Ishikawa (cell line): ENCODE data around the gene ASB7.

ENCODE experiments used
- CEBPB ChIP-seq: IDR thresholded peaks from 2 replicates; pipeline ENCODE4 v1.6.1; 2012
- CREB1 ChIP-seq: IDR thresholded peaks from 2 replicates; pipeline ENCODE4 v1.6.1; 2012; ENCODE audit warnings: low read depth
- EGR1 ChIP-seq: IDR thresholded peaks from 2 replicates; pipeline ENCODE4 v1.6.1; 2012
- EP300 ChIP-seq: IDR thresholded peaks from 2 replicates; pipeline ENCODE4 v1.6.1; 2012; ENCODE audit warnings: borderline replicate concordance
- FOXM1 ChIP-seq: IDR thresholded peaks from 2 replicates; pipeline ENCODE4 v1.6.1; 2012; ENCODE audit warnings: low read depth, borderline replicate concordance
- NFIC ChIP-seq: IDR thresholded peaks from 2 replicates; pipeline ENCODE4 v1.6.1; 2012
- RAD21 ChIP-seq: IDR thresholded peaks from 2 replicates; pipeline ENCODE4 v1.6.1; 2012; ENCODE audit warnings: low read depth
- TAF1 ChIP-seq: IDR thresholded peaks from 2 replicates; pipeline ENCODE4 v1.6.1; 2012; ENCODE audit warnings: low read depth, mild to moderate bottlenecking
- TCF12 ChIP-seq: IDR thresholded peaks from 2 replicates; pipeline ENCODE4 v1.6.1; 2012; ENCODE audit warnings: low read depth
- TEAD4 ChIP-seq: IDR thresholded peaks from 2 replicates; pipeline ENCODE4 v1.6.1; 2012
- YY1 ChIP-seq: IDR thresholded peaks from 2 replicates; pipeline ENCODE4 v1.6.1; 2012; ENCODE audit warnings: low read depth
- ZBTB7A ChIP-seq: IDR thresholded peaks from 2 replicates; pipeline ENCODE4 v1.6.1; 2012; ENCODE audit warnings: low read depth
- TF ChIP-seq, protein P1 (sequence below): IDR thresholded peaks from 2 replicates; pipeline ENCODE4 v1.6.1; 2012
- TF ChIP-seq, protein P2 (sequence below): IDR thresholded peaks from 2 replicates; pipeline ENCODE4 v1.6.1; 2012; ENCODE audit warnings: low read depth, mild to moderate bottlenecking
- TF ChIP-seq, protein P3 (sequence below): IDR thresholded peaks from 2 replicates; pipeline ENCODE4 v1.6.1; 2012

The ASB7 gene

DNA sequence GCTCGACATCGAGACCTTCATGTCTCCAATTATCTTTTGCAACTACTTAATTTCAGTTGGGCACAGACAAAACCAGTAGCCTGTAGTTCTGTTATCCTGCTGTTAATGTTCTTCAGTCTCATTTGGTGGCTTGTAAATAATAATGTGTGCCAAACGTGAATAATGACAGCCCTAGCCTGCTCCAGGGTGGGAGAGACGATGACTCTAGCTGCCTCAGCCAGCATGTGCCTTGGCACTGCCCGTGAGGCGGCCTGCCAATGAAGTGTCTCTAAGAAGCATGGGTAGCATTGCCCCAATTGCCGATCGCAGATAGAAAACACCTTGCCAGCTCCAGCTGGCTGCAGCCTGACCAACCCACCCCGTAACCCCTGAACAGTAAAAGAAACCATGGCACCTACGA, 58.8 kb downstream of the ASB7 start:
- TF ChIP-seq TAF1 (no peak), TEAD4 (no peak), CREB1 (no peak), TCF12 (no peak), YY1 (no peak), EGR1 (no peak), FOXM1 (no peak), CEBPB (no peak), ZBTB7A (no peak), RAD21 (no peak), NFIC (no peak)
- TF ChIP-seq, protein P1, sequence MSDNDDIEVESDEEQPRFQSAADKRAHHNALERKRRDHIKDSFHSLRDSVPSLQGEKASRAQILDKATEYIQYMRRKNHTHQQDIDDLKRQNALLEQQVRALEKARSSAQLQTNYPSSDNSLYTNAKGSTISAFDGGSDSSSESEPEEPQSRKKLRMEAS: no peak
- TF ChIP-seq, protein P2, sequence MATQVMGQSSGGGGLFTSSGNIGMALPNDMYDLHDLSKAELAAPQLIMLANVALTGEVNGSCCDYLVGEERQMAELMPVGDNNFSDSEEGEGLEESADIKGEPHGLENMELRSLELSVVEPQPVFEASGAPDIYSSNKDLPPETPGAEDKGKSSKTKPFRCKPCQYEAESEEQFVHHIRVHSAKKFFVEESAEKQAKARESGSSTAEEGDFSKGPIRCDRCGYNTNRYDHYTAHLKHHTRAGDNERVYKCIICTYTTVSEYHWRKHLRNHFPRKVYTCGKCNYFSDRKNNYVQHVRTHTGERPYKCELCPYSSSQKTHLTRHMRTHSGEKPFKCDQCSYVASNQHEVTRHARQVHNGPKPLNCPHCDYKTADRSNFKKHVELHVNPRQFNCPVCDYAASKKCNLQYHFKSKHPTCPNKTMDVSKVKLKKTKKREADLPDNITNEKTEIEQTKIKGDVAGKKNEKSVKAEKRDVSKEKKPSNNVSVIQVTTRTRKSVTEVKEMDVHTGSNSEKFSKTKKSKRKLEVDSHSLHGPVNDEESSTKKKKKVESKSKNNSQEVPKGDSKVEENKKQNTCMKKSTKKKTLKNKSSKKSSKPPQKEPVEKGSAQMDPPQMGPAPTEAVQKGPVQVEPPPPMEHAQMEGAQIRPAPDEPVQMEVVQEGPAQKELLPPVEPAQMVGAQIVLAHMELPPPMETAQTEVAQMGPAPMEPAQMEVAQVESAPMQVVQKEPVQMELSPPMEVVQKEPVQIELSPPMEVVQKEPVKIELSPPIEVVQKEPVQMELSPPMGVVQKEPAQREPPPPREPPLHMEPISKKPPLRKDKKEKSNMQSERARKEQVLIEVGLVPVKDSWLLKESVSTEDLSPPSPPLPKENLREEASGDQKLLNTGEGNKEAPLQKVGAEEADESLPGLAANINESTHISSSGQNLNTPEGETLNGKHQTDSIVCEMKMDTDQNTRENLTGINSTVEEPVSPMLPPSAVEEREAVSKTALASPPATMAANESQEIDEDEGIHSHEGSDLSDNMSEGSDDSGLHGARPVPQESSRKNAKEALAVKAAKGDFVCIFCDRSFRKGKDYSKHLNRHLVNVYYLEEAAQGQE: no peak

DNA sequence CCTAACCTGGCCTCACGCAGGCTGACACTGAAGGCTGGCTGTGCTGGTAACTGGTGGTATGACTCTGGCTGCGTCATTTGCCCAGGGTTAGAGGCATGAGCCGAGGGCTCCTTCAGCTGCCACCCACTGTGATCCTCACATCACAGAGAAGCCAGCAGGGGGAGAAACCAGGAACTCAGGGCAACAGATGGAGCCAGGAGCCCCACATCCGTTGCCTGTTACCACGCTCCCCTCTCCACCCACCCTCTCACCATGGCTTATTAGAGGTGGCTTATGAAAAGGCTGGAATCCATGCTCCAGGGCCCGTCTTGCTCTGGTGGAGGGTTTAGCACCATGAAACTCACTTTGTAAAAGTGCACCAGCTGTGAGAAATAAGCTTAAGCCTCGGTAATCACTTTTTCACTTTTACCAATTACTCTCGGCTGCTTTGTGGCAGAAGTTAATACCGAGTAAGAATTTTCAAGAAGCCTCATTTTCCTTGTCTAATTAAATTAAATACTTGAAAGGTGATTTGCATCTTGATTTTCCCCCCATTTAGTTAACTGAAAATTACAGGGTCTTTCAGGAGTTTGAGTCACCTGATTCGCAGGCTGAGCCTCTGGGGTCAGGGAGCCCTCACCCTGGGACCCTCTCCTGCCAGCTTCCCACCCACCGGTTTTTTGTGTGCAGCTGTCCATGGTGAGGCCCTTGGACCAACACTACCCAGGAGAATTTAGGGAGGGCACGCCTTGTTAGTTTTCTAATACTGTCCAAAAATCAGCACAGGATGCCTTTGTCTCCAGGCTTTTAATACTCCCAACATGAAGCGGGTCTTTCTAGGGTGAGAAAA, 60.9 kb downstream of the ASB7 start:
- no peak for TF ChIP-seq RAD21
- TF ChIP-seq CEBPB: no peak
- TF ChIP-seq TEAD4: no peak
- TF ChIP-seq ZBTB7A: no peak
- TF ChIP-seq NFIC: no peak
- no peak for TF ChIP-seq TCF12
- no peak for TF ChIP-seq TAF1
- no peak for TF ChIP-seq EGR1
- no peak for TF ChIP-seq EP300
- TF ChIP-seq, protein P1: no peak
- TF ChIP-seq, protein P2: no peak
- no peak for TF ChIP-seq FOXM1
- TF ChIP-seq YY1: no peak
- TF ChIP-seq, protein P3, sequence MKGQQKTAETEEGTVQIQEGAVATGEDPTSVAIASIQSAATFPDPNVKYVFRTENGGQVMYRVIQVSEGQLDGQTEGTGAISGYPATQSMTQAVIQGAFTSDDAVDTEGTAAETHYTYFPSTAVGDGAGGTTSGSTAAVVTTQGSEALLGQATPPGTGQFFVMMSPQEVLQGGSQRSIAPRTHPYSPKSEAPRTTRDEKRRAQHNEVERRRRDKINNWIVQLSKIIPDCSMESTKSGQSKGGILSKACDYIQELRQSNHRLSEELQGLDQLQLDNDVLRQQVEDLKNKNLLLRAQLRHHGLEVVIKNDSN: no peak
- no peak for TF ChIP-seq CREB1

DNA sequence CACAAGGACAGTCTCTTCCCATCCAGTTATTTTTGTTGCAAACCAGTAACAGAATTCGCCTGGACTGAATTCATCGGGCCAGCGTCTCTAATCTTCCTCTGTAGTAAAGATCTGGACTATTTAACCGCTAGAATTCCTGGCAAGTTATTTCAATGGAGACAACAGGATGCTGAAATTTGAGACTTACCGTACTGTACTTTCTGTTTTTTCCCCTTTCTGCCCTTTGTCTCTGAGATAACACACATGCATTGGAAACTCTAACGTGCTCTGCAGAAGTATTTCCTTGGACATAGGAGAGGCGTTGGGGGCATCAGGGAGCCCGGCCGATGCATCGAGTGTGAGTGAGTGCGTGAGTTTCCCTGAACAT, 61.5 kb downstream of the ASB7 start:
- TF ChIP-seq TEAD4 (no peak), TAF1 (no peak), EP300 (no peak), TCF12 (no peak), EGR1 (no peak), RAD21 (no peak), NFIC (no peak), CEBPB (no peak), FOXM1 (no peak), YY1 (no peak)
- TF ChIP-seq, protein P1: no peak
- TF ChIP-seq, protein P2: no peak

DNA sequence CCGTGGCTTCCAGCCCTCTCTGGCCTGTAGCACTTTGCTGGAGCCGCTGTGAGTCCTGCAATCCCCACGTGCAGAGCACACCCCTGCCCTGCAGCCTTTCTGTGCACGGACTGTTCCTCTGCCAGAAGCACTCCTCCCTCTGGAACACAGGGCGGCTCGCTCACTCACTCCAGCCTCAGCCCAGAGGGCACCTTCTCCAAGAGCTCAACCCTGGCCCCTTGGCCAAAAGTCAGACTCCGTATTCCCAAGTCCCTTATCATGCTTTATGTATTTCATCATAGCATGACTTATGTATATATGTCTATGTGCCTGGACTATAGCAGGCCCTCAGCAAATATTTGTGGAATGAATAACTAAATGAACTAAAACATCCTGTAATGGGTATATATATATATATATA, 63.2 kb downstream of the ASB7 start:
- TF ChIP-seq TAF1: no peak
